Left hindlimb (tissue), 1 donor: ENCODE results near the gene VEGFB.

Experiments
- DNase-seq: peaks from one replicate; pipeline ENCODE4 v3.0.0-alpha.2; 2018

Gene VEGFB

DNA sequence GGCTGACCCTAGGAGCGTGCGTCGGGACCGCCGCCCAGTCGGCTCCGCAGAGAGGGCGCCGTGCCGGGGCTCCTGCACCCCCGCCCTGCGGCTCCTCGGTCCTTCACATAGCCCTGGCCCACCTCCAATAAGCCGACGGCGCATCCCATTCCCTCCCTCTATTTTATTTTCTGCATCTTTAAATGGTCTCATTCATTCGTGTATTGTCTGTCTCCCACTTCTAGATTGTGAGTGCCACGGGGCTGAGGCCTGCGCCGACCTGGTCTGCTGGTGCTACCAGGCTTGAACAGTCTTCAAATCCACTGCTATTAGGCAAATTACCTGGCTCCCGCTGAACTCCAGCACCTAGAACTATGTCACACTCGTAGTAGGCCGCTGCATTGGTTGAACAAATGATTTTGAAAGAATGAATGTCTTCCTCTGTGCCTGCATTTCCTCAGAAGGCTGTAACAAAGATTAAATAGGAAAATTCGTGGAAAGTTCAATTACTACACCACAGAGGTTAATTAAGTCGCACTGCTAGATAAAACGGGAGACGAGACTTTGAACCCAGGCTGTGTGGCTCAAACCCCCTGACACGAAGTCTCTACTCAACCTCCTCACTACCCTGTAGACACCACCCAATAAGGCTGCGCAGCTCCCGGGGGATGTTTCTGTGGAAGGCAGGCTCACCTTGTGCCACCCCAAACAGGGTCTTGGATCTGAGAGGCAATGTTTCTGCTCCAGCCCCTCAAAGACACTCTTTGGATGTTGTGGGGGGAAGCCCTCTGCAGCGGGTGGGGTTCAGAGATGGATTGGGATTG, 13.5 kb downstream of the VEGFB start:
- no peak for DNase-seq

GRCh38 chr11:64248578-64248977, 14.2 kb downstream of the VEGFB start:
- DNase-seq = no peak

DNA sequence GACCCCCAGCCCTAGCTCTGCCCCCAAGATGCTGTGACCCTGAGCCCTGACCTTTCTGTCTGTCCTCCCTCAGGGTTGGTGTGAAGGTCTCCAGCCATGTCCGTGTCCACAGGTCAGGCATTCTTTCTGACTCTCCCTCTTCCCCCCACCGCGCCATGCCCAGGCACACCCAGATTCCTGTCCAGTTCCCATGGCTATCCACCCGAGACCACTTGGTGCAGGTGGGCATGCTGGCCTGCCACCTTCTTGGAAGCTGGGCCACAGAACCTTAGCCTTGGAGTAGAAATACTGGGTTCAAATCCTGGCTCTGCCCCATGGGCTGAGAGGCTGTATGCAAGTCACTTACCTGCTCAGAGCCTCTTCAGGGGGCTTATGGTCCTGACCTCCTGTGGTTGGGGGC, 14.7 kb downstream of the VEGFB start:
- no peak for DNase-seq

DNA sequence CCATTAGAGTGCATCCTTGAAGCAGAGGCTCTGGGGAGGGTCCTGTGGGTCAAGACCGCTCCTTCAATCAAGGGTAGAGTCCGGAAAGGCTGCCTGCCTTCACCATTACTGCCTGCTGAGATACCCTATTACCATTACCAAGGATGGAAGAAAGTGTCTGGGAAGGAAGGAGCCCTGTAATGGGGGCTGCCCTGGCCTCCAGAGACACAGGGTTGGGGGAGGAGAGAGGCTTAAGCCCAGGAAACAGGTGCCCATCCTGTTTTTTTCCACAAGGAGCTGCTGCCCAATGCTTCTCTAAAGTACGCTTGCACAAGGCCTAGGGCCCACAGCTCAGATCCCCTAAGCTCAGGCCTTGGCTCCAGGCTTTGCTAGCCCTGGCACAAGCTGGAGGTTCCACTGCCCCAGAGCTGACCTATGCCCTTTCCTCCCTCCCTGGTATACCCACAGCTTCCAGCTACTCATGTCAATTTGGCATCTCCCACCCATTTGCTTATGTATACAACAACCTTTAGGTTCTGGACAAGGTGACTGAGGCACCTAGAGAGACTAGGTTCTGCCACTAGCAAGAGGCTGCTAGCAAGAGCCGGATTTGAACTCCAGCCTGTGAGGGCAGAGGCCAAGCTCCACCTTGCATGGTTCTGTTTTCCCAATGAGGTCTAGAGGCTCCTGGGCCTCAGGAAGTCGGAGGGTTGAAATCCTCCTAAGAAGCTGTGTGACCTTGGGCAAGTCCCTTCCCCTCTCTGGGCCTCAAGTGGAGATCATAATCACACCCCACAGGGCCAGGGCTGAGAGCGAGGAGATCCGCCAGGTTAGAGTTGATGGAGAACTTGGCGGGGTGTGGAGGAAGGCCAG, 15.4 kb downstream of the VEGFB start:
- DNase-seq = no peak

DNA sequence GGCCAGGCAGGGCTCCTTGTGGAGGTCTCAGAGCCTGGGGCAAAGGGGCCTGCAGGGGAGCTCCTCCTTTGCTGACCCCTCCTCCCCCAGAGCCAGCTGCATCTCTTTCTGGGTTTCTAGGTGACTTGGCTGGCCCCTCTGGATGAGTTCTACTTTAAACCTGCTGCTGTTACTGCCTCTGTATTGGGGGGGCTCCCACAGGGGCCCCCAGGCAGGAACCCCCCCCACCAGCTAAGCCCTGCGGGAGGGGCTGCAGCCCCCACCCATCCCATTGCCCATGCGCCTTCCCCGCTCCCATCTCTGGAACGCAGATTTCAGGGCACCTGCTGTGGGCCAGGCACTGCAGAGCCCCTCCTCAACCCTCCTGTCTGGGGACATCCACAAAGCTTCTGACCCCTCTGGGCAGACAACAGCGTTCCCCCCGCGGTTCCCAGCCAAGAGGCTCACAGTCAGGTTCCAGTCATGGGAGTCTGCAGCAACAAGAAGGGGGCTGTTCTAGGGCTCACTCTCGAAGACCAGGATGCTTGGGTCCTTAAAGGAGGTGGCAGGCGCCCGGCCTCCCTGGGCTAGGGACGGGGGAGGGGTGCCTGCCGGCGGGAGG, 16.1 kb downstream of the VEGFB start:
- DNase-seq = no peak

GRCh38 chr11:64251016-64251752, 16.8 kb downstream of the VEGFB start, which contains the start of gene PLCB3:
Gene PLCB3 (plus strand): TSS chr11:64251530. CDS start chr11:64251650, 120 bp downstream.
- no peak for DNase-seq

DNA sequence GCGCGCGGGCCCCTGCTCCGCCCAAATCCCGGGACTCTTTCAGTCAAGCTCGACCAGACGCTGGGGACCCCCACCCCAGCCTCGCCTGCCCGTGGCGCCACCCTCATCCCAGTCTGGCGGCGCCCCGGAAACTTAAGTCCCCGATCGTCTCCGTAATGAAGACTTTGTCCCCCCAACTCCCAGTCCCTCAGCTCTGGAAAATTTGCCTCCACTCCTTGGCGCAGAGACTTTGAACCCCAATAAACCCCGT, 17.3 kb downstream of the VEGFB start:
- DNase-seq = no peak

GRCh38 chr11:64252003-64252872, 17.9 kb downstream of the VEGFB start:
- DNase-seq = no peak

DNA sequence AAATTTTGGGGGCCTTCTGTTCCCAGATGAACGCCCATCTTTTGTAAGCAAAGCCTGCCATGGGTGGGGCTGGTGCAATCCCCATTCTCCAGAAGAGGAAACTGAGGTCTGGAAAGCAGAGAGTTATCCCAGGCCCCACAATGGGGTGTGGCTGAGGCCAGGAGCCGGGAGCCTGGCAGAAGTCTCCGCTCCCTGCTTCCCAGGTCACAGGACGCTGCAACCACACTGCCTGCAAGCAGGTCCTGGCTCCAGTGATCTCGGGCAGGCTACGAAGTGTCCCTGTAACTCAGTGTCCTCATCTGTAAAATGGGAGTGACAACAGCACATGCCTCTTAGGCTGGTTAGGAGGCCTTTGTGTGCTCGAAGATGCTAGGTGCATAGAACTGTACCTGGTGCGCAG, 18.7 kb downstream of the VEGFB start:
- DNase-seq = no peak

DNA sequence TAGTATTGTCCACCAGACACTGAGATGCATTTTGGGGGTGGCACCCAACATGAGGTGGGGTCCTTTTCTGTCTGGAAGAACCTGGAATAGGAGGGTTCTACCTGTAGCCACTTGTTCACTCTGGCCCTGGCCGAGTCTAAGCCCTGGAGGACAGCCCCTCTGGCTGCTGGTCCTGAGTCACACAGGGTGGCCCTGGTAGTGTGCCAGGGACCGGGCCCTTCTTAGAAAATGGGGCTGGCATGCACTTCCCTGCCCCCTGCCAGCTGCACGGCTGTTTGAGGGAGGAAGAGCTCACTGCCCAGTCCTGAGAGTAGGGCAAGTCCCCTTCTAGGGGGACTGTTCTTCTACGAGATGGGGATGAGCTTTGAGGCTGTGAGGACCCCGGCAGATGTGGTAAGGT, 19.1 kb downstream of the VEGFB start:
- no peak for DNase-seq

DNA sequence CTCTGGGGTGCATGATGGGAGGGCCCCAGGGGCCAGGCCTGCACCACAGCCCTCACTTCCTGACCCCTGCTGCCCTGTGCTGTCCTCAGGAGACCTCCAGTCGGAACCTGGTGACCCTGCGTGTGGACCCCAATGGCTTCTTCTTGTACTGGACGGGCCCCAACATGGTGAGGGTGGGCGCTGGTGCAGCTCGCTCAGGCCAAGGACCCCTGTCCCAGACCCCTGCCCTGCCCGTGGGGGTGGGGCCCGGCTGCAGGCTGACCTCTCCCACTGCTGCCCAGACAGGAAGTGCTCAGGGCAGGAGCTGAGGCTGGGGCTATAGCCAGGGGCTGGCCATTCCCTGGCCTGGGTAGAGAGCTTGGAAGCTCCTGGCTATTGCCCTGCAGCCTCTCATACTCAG, 19.9 kb downstream of the VEGFB start:
- DNase-seq = no peak

GRCh38 chr11:64255135-64256128, 21.0 kb downstream of the VEGFB start:
- DNase-seq = no peak

- DNase-seq = no peak
Observed at GRCh38 chr11:64256300-64256699, 21.9 kb downstream of the VEGFB start.

DNA sequence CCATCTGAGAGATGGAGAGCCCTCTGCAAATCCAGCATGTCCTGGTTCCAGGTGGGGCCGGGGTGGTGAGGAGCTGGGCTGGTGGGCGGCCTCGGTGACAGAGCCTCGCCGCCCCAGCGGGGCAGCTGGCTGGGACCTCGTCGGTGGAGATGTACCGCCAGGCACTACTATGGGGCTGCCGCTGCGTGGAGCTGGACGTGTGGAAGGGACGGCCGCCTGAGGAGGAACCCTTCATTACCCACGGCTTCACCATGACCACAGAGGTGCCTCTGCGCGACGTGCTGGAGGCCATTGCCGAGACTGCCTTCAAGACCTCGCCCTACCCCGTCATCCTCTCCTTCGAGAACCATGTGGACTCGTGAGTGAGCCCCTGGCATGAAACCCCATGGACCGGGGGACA, 24.0 kb downstream of the VEGFB start:
- DNase-seq = no peak

GRCh38 chr11:64258946-64259532, 24.7 kb downstream of the VEGFB start:
- DNase-seq = no peak

DNA sequence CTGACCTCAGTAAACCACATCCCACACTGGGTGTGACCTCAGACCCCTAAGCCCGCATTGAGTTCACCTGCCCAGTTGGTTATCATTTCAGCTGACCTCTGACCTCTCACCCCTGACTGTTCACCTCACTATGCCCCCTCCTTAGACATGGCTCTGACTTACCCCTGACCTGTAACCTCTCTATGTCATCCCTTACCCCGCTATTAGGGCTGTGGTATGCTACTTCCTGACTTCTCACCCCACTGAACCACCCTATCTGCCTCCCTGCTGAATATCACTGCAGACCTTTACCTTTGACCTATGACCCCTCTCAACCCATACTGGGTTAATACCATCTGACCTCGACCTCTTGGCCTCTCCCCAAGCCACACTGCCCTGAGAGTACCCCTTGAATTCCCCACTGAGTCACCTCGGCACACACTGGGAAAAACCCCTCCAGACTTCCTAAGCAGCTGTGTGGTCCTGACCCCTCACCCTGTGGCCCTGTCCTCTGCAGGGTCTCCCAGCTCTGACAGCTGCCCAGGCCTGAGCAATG, 25.2 kb downstream of the VEGFB start:
- no peak for DNase-seq

GRCh38 chr11:64260147-64260708, 25.8 kb downstream of the VEGFB start:
- no peak for DNase-seq

GRCh38 chr11:64261556-64262080, 27.2 kb downstream of the VEGFB start:
- DNase-seq = no peak

DNA sequence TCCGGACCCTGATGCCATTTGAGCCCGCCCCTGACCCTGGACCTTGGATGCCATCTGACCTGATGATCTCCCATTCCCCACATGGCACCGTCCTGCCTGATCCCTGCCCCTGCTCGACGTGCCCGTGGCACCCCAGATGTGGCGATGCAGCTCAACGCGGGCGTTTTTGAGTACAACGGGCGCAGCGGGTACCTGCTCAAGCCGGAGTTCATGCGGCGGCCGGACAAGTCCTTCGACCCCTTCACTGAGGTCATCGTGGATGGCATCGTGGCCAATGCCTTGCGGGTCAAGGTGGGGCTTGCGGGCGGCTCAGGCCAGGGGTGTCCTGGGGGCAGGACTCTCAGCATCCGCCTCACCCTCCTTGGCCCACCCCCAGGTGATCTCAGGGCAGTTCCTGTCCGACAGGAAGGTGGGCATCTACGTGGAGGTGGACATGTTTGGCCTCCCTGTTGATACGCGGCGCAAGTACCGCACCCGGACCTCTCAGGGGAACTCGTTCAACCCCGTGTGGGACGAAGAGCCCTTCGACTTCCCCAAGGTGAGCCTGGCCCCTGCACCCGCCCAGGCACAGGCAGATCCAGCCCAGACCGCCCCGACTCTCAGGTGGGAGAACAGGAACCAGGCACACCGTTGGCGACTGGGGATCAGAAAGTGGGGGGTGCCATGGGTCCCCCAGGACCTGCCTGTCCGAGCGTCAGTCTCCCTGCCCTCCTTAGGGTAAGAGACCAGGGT, 28.1 kb downstream of the VEGFB start:
- DNase-seq = no peak
